CD4-positive, alpha-beta T cell treated with Interleukin-15 for 4 hours (primary cell): ENCODE data around the gene PKD1.
"Not testable (repeated sequence)": the region's sequence is repeated elsewhere in the genome, so short reads cannot be mapped to it uniquely, and the experiment has no call there.

ENCODE experiments used
- DNase-seq: peaks from one replicate; pipeline ENCODE4 v3.0.0-alpha.2; 2020; ENCODE audit warnings: low spot score

PKD1 gene

DNA sequence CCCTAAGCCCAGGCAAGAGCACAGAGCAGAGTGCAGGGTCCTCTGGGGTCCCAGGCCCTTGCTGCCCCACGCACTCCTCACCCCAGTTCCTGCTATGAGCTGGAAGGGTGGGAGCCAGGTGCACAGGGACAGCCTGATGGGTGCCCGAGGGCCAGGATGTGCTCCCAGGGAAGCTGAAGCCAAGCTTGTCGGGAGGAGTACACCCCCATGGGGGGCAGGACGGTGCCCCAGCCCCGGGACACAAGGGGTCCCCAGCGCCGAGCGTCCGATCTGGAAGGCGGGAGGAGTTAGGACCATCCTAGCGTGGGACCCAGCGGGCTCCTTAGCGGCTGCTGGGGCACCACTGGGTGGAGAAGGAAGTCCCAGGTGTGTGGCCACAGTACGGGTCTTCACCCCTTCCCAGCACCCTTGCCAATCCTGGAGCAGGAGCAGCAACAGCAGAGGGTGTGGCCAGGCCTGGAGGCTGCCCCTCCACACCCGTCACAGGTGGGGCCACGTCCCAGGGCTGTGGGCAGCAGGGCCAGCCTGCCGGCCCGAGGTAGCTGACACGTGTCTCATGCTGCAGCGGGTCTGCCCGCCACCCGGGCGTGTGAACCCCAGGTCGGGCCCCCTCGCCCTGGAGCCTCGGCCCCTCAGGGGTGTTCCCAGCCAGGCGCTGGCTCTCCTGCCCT, 11.9 kb downstream of the PKD1 start:
- not testable (repeated sequence) for DNase-seq

- not testable (repeated sequence) for DNase-seq
Measured at GRCh38 chr16:2122934-2123683, 12.6 kb downstream of the PKD1 start.

DNA sequence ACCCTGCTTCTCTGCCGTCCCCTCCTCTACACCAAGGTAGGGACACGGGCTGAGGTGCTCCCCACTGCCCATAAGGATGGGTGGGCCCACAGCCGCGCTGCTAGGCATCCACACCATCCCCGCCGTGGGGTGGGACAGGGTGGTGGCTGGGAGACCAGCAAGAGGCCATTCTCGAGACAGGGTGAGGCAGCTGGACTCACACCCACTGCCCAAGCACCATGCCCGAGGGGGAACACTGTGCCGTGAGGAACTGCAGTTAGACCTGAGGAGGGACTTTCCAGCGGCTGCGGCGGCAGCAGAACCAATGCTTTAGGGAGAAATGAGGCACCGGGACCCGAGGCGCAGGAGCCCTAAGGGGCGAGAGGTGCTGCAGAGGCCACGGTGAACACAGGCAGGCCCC, 13.3 kb downstream of the PKD1 start:
- DNase-seq, result no peak

DNA sequence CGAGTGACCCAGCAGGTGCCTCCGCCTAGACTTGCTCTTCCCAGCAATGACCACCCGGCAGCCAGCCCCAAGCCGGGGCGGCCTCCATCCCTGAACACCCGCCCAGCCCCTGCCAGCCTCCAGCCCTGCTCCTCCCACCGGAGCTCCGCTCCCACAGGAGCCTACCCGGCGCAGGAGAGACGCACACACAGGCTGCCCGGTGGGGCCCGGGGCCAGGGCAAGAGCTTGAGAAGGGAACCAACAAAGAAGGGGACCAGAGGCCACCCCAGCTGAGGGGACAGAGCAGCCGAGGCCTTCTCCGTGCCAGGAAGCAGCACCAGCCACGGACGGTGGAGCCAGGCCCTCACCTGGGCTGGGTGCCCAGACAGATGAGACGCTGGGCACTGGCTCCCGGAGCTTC, 13.8 kb downstream of the PKD1 start:
- no peak for DNase-seq

- peak; percentile 20 for DNase-seq
Measured at GRCh38 chr16:2121325-2121724, 14.4 kb downstream of the PKD1 start.

DNA sequence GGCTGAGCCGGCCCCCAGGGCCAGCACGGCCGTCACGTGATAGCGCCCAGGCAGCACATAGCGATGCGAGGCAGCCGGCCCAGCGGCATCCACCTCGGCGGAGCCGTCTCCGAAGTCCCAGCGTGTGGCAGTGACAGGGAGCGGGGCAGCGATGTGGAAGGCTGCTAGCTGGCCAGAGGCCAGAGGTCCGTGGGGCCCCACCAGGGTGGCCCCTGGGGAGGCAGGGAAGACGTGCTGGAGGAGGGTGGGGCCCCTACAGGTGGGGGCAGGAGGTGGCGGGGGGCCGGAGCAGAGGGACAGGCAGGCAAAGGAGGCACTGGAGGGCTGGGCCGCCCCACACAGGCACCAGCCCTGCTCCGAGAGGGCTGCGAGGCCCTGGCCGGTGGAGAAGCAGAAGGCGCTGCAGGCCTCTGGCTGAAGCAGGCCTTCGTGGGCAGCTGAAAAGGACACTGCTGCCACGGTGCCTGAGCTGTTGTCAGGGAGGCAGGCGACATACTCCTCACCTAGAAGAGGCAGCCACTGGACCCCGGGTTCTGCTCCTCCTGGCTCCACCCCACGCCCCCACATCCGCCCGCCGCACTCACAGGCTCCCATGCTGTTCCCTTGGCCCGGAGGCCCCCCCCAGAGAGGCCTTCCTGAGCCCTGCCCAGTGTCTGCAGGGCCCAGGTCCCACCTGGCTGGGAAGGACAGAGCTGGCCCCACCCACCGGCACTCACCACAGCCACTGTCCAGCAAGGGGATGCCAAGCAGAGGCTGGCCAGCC, 17.6 kb downstream of the PKD1 start:
- not testable (repeated sequence) for DNase-seq

DNA sequence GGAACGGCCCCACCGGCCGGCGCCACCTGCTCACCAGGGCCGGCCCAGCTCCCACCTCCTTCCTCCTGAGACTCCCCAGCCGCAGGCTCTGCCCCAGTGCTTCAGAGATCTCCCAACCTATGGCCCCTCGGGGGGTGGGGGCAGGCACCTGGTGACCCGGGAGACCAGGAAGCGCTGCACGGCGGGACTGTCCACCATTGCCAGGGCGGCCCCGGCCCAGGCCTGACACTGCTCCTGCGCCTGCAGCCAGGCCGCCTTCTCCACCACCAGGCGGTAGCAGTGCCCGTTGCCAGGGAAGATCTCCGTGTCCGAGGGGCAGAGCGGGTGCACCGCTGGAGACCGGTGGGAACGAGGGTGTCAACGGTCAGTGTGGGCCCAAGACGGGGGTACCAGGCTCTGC, 18.4 kb downstream of the PKD1 start:
- DNase-seq, result not testable (repeated sequence)

GRCh38 chr16:2116428-2116827, 19.3 kb downstream of the PKD1 start:
- not testable (repeated sequence) for DNase-seq

- no peak for DNase-seq
Measured at GRCh38 chr16:2115591-2115973, 20.1 kb downstream of the PKD1 start.

GRCh38 chr16:2114885-2115590, 20.7 kb downstream of the PKD1 start:
- DNase-seq, result not testable (repeated sequence)

DNA sequence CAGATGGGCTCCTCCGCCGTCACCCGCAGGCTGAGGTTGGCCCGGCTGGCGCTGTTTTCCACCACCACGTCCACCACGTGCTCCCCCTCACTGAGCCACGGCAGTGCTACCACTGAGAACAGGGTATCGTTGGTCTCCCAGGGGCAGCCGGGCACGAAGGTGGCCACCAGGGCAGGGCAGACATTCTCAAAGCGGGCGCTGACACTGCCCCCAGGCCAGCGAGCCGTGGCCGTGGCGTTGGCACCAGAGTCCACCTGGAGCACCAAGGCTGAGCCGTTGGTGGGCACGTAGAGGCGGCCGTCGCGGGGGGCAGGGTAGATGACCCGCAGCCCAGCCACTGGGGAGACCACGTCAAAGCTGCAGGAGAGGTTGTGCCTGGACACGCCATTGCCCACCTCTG, 21.5 kb downstream of the PKD1 start:
- not testable (repeated sequence) for DNase-seq

GRCh38 chr16:2112539-2113106, 23.1 kb downstream of the PKD1 start:
- not testable (repeated sequence) for DNase-seq

DNA sequence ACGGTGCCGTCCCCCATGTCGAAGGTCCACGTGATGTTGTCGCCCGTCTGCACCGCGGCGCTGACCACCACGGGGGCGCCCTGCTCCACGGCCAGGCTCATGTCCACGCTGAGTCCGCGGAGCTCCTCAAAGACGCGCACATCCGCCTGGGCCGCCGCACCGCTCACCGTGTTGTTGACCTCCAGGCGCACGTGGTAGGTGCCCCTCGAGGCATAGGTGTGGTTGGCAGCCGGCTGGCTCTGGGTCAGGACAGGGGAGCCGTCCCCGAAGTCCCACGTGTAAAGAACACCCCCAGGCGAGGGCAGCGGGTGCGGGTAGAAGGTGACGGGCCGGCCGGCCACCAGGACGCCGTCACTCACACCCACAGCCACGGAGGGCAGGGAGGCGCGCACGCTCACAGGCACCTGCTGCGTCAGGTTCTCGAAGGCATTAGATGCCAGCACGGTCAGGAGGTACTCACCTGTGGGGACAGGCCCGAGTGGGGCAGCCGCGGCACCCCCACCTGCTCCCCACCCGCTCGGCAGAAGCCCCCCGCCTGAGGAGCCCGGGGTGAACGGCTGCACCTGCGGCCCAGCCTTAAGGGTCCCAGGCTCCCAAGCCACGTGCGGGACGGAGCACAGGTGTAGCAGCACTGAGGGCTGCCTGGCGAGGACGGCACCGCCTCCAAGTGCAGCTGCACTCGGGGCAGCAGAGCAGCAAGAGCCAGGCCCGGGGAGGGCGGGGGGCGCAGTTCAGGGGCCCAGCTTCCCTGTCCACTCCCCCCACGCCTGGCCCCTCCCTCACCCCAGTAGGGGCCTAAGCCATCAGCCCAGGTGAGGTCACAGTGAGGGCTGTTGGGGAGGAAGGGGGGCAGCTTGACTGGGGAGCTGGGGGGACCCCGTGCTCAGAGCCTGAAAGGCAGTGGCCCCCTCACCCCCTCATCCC, 24.0 kb downstream of the PKD1 start:
- not testable (repeated sequence) for DNase-seq

GRCh38 chr16:2111009-2111353, 24.7 kb downstream of the PKD1 start:
- not testable (repeated sequence) for DNase-seq

DNA sequence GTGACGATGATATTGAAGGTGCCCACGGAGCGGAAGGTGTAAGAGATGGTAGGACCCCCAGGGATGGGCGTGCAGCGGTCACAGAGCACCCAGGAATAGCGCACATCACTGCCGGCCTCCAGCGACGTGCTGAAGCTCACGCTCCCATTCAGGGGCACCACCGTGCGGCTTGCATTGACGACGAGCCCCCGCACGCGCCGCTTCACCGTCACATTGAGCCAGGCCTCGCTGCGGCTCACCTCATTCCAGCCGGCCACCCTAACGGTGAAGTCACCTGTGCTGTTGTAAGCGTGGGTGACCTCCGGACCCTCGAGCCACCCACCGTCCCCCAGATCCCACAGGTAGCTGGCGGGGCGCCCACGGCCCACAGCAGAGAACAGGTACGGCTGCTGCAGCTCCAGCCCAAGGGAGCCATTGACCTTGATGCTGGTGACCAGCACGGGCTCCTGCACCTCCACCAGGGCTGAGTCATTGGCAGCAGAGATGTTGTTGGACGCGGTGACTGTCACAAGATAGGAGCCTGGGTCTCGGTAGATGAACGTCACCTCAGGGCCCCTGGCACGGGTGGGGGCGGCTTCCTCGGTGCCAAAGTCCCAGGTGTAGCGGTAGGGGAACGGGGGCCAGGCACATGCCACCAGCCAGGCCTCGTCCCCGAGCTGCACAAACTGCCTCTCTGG, 25.2 kb downstream of the PKD1 start:
- not testable (repeated sequence) for DNase-seq

DNA sequence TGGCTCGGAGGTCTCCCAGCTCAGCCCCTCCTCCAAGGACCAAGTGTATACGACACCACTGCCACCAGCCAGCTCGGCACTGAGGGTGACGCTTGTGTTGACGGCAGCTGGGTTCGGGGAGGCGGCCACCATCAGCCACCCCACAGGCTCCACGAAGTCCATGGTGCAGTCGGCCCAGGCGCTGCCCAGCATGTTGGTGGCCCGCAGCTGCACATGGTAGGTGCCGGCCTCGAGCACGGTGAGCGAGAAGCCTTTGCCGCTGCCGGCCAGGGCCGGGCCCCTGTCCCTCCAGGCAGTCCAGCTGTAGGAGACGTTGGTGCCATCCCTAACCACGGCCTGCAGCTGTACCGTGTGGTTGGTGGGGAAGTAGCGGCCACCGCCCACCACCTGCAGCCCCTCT, 25.8 kb downstream of the PKD1 start:
- not testable (repeated sequence) for DNase-seq

- DNase-seq, result not testable (repeated sequence)
Measured at GRCh38 chr16:2109271-2109580, 26.5 kb downstream of the PKD1 start.

DNA sequence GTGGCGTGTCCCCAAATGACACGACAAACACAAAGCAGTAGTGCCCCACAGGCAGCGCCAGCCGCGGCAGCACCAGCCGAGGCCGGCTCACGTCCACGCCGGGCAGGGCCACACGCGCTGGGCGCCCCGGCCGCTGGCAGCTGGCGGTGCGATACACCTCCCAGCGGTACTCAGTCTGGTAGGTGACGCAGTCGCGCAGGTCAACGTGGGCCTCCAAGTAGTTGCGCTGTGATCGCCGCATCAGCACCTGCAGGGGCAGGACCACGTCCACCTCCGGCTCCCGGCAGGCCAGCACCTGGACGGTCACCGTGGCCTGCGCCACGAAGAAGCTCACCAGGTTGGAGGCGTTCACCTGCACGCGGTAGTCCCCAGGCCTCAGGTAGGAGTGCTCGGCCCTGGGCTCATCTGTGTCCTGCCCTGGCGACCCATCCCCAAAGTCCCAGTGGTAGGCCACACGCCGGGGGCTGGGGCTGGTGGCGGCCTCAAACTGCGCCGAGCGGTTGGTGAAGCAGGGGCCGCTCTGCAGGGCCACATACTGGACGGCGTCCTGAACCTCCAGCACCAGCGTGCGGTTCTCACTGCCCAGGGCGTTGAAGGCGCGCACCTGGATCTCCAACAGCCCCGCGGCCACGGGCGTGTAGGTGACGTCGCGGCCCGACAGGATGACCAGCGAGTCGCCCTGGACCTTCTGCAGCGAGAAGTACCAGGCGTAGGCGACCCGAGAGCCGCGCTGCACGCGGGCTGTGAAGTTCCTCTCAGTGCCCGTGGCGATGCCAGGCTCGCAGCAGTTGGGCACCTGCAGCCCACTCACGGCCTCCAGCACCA, 27.0 kb downstream of the PKD1 start:
- DNase-seq, result not testable (repeated sequence)

DNA sequence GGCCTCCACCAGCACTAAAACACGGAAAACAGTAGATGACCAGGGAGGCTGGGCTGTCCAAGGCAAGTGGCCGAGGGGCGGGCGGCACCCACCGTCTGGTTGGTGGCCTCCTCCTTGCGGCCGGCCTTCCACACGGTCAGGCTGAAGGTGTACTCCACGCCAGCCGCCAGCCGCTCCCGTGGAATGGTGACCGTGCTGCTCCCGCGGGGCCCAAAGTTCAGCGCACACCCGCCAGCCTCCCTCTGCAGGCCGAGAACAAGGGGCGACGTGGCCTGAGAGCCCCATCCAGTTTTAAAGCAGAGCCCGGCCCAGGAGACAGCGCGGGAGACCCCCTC, 27.9 kb downstream of the PKD1 start:
- not testable (repeated sequence) for DNase-seq
